IMR-90 (cell line): Measurements from ENCODE around the gene PRKD1. TPM values are rescaled to one million over a fixed set of nuclear protein-coding genes. Genes with fewer than 3 reads are reported as not detected.

Experiments
- ATAC-seq: fragments of 200-7000 bp; cut with Tn5 transposase; 2 replicates; pipeline ENCODE4 v1.9.1; 2020; ENCODE audit warnings: low read depth, mild to moderate bottlenecking, moderate library complexity
- BruUV-seq: library from RNA; stranded (reverse); fragments of 400-500 nt; replicated peaks from 2 replicates; lab custom pipeline; 2021; lab: Mats Ljungman, UMichigan
- CTCF ChIA-PET: fragments of 300-600 bp; formaldehyde crosslinking; extraction: SDS; loops from one replicate; lab custom pipeline; 2021; ENCODE audit warnings: antibody characterized with exemption; lab: Yijun Ruan, JAX
- POLR2A ChIA-PET: fragments of 300-600 bp; sonication (Branson Sonifier 250); formaldehyde crosslinking; loops from one replicate; lab custom pipeline; 2022; ENCODE audit warnings: antibody characterized with exemption; ENCODE audit not compliant: unreplicated experiment; lab: Charles Lee
- DNase-seq: peaks from one replicate; pipeline ENCODE4 v3.0.0; 2013
- H2AFZ ChIP-seq: replicated peaks from 2 replicates; pipeline ENCODE3; 2013; ENCODE audit warnings: low read length, mild to moderate bottlenecking; ENCODE audit not compliant: poor library complexity
- H2AK5ac ChIP-seq: 2 replicates; pipeline ENCODE4 v1.6.1; 2013; ENCODE audit warnings: low read depth, low read length, inconsistent platforms
- H2AK9ac ChIP-seq: replicated peaks from 2 replicates; pipeline ENCODE3; 2013; ENCODE audit warnings: mild to moderate bottlenecking, low read depth, low read length, moderate library complexity; ENCODE audit not compliant: poor library complexity
- H2BK120ac ChIP-seq: 2 replicates; pipeline ENCODE4 v1.6.1; 2013; ENCODE audit warnings: low read depth, low read length, inconsistent platforms
- H2BK15ac ChIP-seq: 3 replicates; pipeline ENCODE4 v1.6.1; 2013; ENCODE audit warnings: low read depth, low read length, inconsistent platforms
- H2BK20ac ChIP-seq: 2 replicates; pipeline ENCODE4 v1.6.1; 2013; ENCODE audit warnings: low read depth, mild to moderate bottlenecking, inconsistent platforms, low read length, moderate library complexity
- H2BK5ac ChIP-seq: 2 replicates; pipeline ENCODE4 v1.6.1; 2013; ENCODE audit warnings: mild to moderate bottlenecking, low read depth, low read length, inconsistent platforms; ENCODE audit not compliant: poor library complexity, severe bottlenecking
- H3K14ac ChIP-seq: replicated peaks from 2 replicates; pipeline ENCODE4 v1.6.1; 2013; ENCODE audit warnings: low read depth, low read length, inconsistent platforms
- H3K18ac ChIP-seq: 2 replicates; pipeline ENCODE4 v1.6.1; 2013; ENCODE audit warnings: low read depth, low read length, control low read depth
- H3K23ac ChIP-seq: 2 replicates; pipeline ENCODE4 v1.6.1; 2013; ENCODE audit warnings: low read depth, low read length, inconsistent platforms
- H3K27ac ChIP-seq: 2 replicates; pipeline ENCODE4 v1.5.1; 2013; ENCODE audit warnings: mild to moderate bottlenecking, control low read depth, low read length; ENCODE audit not compliant: insufficient read depth
- H3K27me3 ChIP-seq: 2 replicates; pipeline ENCODE4 v1.6.1; 2013; ENCODE audit warnings: low read length; ENCODE audit not compliant: control insufficient read depth, insufficient read depth
- H3K36me3 ChIP-seq: 2 replicates; pipeline ENCODE4 v1.6.1; 2013; ENCODE audit warnings: low read length, mixed read lengths; ENCODE audit not compliant: control insufficient read depth, insufficient read depth
- H3K4ac ChIP-seq: 2 replicates; pipeline ENCODE4 v1.6.1; 2013; ENCODE audit warnings: low read depth, low read length, inconsistent platforms
- H3K4me1 ChIP-seq: 2 replicates; pipeline ENCODE4 v1.6.1; 2013; ENCODE audit warnings: low read length, mixed read lengths; ENCODE audit not compliant: control insufficient read depth, insufficient read depth
- H3K4me2 ChIP-seq: 2 replicates; pipeline ENCODE4 v1.6.1; 2013; ENCODE audit warnings: low read depth, mild to moderate bottlenecking, control low read depth, low read length, moderate library complexity
- H3K4me3 ChIP-seq: 2 replicates; pipeline ENCODE4 v1.5.1; 2013; ENCODE audit warnings: low read depth, mild to moderate bottlenecking, control low read depth, low read length, moderate library complexity; ENCODE audit not compliant: insufficient read depth
- H3K56ac ChIP-seq: 2 replicates; pipeline ENCODE4 v1.6.1; 2013; ENCODE audit warnings: low read length, inconsistent platforms; ENCODE audit not compliant: insufficient read depth; ENCODE audit errors: extremely low read depth
- H3K79me1 ChIP-seq, 2 experiments: 2 replicates each; pipeline ENCODE4 v1.6.1; 2013; ENCODE audit warnings: low read length in 2 of 2, inconsistent platforms in 1 of 2, low read depth in 1 of 2
- H3K9ac ChIP-seq: 2 replicates; pipeline ENCODE4 v1.6.1; 2013; ENCODE audit warnings: low read depth, low read length, control low read depth
- H3K9me1 ChIP-seq: 2 replicates; pipeline ENCODE4 v1.6.1; 2013; ENCODE audit warnings: low read length, inconsistent platforms; ENCODE audit not compliant: insufficient read depth
- H3K9me3 ChIP-seq: 2 replicates; pipeline ENCODE4 v1.6.1; 2013; ENCODE audit warnings: low read length; ENCODE audit not compliant: control insufficient read depth, insufficient read depth
- H4K20me1 ChIP-seq: 2 replicates; pipeline ENCODE4 v1.6.1; 2013; ENCODE audit warnings: low read length, inconsistent platforms; ENCODE audit not compliant: insufficient read depth
- H4K5ac ChIP-seq: 2 replicates; pipeline ENCODE4 v1.6.1; 2013; ENCODE audit warnings: mild to moderate bottlenecking, low read depth, low read length, control low read depth
- H4K8ac ChIP-seq, 2 experiments: 2 replicates each; pipeline ENCODE4 v1.6.1; 2013; ENCODE audit warnings: low read depth in 2 of 2, low read length in 2 of 2, control low read depth in 1 of 2, inconsistent platforms in 1 of 2
- H4K91ac ChIP-seq: 2 replicates; pipeline ENCODE4 v1.6.1; 2013; ENCODE audit warnings: low read depth, low read length, inconsistent platforms; ENCODE audit not compliant: insufficient read depth
- BHLHE40 ChIP-seq: fragments of 150-350 bp; IDR thresholded peaks from 2 replicates; pipeline ENCODE4 v1.6.1; 2016; ENCODE audit warnings: mild to moderate bottlenecking, low read depth, low read length
- CEBPB ChIP-seq: IDR thresholded peaks from 2 replicates; pipeline ENCODE4 v1.6.1; 2012; ENCODE audit warnings: low read depth, low read length, improper control_type of control experiment
- CHD1 ChIP-seq: IDR thresholded peaks from 2 replicates; pipeline ENCODE4 v1.6.1; 2012; ENCODE audit warnings: low read depth, low read length, improper control_type of control experiment
- CTCF ChIP-seq: conservative IDR thresholded peaks from 2 replicates; pipeline ENCODE4 v1.5.1; 2012; ENCODE audit warnings: mild to moderate bottlenecking, low read depth, low read length, improper control_type of control experiment
- MAZ ChIP-seq: IDR thresholded peaks from 2 replicates; pipeline ENCODE4 v1.6.1; 2012; ENCODE audit warnings: low read depth, mild to moderate bottlenecking, low read length, improper control_type of control experiment, moderate library complexity, borderline replicate concordance
- MXI1 ChIP-seq: IDR thresholded peaks from 2 replicates; pipeline ENCODE4 v1.6.1; 2012; ENCODE audit warnings: low read depth, mild to moderate bottlenecking, low read length, moderate library complexity, borderline replicate concordance
- POLR2A ChIP-seq: IDR thresholded peaks from 2 replicates; pipeline ENCODE4 v1.6.1; 2012; ENCODE audit warnings: mild to moderate bottlenecking, low read depth, low read length
- RAD21 ChIP-seq: IDR thresholded peaks from 2 replicates; pipeline ENCODE4 v1.6.1; 2012; ENCODE audit warnings: low read length, improper control_type of control experiment
- RCOR1 ChIP-seq: IDR thresholded peaks from 2 replicates; pipeline ENCODE4 v1.6.1; 2012; ENCODE audit warnings: mild to moderate bottlenecking, low read length, improper control_type of control experiment; ENCODE audit not compliant: insufficient replicate concordance
- SMC3 ChIP-seq: fragments of 150-350 bp; IDR thresholded peaks from 2 replicates; pipeline ENCODE4 v1.6.1; 2016; ENCODE audit warnings: low read depth, mild to moderate bottlenecking, antibody characterized with exemption, low read length, moderate library complexity
- WGBS, 2 experiments: methylation state at CpG; one replicate each; pipeline versions ENCODE4 v1.1.5 to v1.1.7; 2013; ENCODE audit warnings: missing lambda C conversion rate in 2 of 2; ENCODE audit not compliant: insufficient read length in 1 of 2; ENCODE audit errors: extremely low coverage in 2 of 2; 5-methylcytosine and 5-hydroxymethylcytosine counted together
- dilution Hi-C: fragments of 300-500 bp; cut with HindIII; formaldehyde crosslinking; loops from one replicate; pipeline ENCODE4 v1.14.3; 2018; ENCODE audit warnings: low sequenced_read_pairs; ENCODE audit not compliant: unreplicated experiment
- in situ Hi-C: fragments of 300-500 bp; cut with MboI; formaldehyde crosslinking; loops from 3 replicates; pipeline ENCODE4 v1.14.3; 2019; ENCODE audit warnings: low sequenced_read_pairs, inconsistent platforms, mixed read lengths
- intact Hi-C: fragments of 100-400 bp; cut with micrococcal nuclease; formaldehyde crosslinking; loops from 2 replicates; pipeline ENCODE4 v1.10.0; 2022
- polyA plus RNA-seq, 3 experiments: library from polyadenylated mRNA; depleted of rRNA; stranded (reverse); fragments of >200 nt; gene quantifications; 2 replicates each; pipeline ENCODE4 v1.2.3, GENCODE V29; 2012; ENCODE audit warnings: low replicate concordance in 1 of 3
- total RNA-seq: library from RNA; depleted of rRNA; stranded (reverse); fragments of >200 nt; gene quantifications from 2 replicates; pipeline ENCODE4 v1.2.3, GENCODE V29; 2012
- TF ChIP-seq, protein P1 (sequence below): fragments of 150-350 bp; IDR thresholded peaks from 2 replicates; pipeline ENCODE4 v1.6.1; 2017; ENCODE audit warnings: mild to moderate bottlenecking, antibody characterized with exemption, low read length, low read depth
- TF ChIP-seq, protein P2 (sequence below): fragments of 150-350 bp; IDR thresholded peaks from 2 replicates; pipeline ENCODE4 v1.6.1; 2016; ENCODE audit warnings: low read depth, mild to moderate bottlenecking, low read length, moderate library complexity, borderline replicate concordance

The PRKD1 gene
- total and polyA plus RNA-seq, 2 of the 4 experiments (the other 2 are of a cell fraction): 12.9 to 14.2 TPM

DNA sequence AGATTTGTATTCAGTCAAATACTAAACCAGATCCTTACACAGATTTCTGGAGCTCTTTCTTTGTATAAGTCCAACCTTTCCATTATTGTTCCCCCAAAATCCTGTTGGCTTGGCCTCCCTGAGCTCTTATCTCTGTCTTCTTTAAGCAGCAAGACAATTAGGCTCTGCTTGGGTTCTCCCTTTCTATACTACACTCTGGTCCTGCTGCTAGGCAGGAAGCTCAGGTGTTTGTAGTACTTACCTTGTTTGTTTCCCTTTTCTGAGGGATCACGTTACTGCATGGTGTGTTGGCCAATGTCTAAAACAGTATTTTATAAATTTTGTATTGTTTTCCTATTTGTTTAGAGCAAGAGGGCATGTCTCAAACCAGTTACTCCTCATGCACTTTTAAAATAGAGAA is 192.9 kb downstream of the PRKD1 start:
- ATAC-seq (no peak), DNase-seq (no peak)
- ChIA-PET POLR2A (no interaction called here), CTCF (no interaction called here)
- H3K56ac ChIP-seq: no peak overlapping the region
- no peak overlapping the region for H3K9ac ChIP-seq
- intact Hi-C loops (no loop called here), dilution Hi-C loops (no loop called here), in situ Hi-C loops (no loop called here)
- H2BK15ac ChIP-seq: no peak overlapping the region
- no peak overlapping the region for H3K4me3 ChIP-seq
- no TSS peak for BruUV-seq
- no peaks in the 10 kb centered on the region for H3K36me3 ChIP-seq
- no peak overlapping the region for H2AK5ac ChIP-seq
- no peak overlapping the region for H2BK120ac ChIP-seq
- H2BK5ac ChIP-seq: no peak overlapping the region
- no peak overlapping the region; the same call in 1 of the 2 replicates for H3K18ac ChIP-seq
- H4K20me1 ChIP-seq: no peaks in the 10 kb centered on the region
- no peaks in the 10 kb centered on the region for H3K27me3 ChIP-seq
- H3K4ac ChIP-seq: no peak overlapping the region
- no peak overlapping the region for H4K91ac ChIP-seq
- H4K5ac ChIP-seq: no peak overlapping the region
- no peak overlapping the region for H3K27ac ChIP-seq
- H3K14ac ChIP-seq: no peak overlapping the region
- WGBS, 2 experiments: no CpG with 5 or more reads among the region's 1 CpG
- H2BK20ac ChIP-seq: no peak overlapping the region
- H3K23ac ChIP-seq: no peak overlapping the region
- H2AFZ ChIP-seq: no peak overlapping the region
- H3K79me1 ChIP-seq: peaks cover 5 to 15% of the 10 kb centered on the region in 2 experiments; a peak in 3 of 4 replicates
- H3K4me2 ChIP-seq: no peak overlapping the region
- TF ChIP-seq SMC3 (no peak), RCOR1 (no peak), BHLHE40 (no peak), CEBPB (no peak), MXI1 (no peak), CTCF (no peak), POLR2A (no peak), CHD1 (no peak), RAD21 (no peak), MAZ (no peak)
- TF ChIP-seq, protein P1, sequence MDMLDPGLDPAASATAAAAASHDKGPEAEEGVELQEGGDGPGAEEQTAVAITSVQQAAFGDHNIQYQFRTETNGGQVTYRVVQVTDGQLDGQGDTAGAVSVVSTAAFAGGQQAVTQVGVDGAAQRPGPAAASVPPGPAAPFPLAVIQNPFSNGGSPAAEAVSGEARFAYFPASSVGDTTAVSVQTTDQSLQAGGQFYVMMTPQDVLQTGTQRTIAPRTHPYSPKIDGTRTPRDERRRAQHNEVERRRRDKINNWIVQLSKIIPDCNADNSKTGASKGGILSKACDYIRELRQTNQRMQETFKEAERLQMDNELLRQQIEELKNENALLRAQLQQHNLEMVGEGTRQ: no peak
- TF ChIP-seq, protein P2, sequence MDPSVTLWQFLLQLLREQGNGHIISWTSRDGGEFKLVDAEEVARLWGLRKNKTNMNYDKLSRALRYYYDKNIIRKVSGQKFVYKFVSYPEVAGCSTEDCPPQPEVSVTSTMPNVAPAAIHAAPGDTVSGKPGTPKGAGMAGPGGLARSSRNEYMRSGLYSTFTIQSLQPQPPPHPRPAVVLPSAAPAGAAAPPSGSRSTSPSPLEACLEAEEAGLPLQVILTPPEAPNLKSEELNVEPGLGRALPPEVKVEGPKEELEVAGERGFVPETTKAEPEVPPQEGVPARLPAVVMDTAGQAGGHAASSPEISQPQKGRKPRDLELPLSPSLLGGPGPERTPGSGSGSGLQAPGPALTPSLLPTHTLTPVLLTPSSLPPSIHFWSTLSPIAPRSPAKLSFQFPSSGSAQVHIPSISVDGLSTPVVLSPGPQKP: no peak
- H3K9me3 ChIP-seq: no peaks in the 10 kb centered on the region
- H2AK9ac ChIP-seq: no peak overlapping the region
- H4K8ac ChIP-seq: no peak overlapping the region
- H3K4me1 ChIP-seq: no peaks in the 10 kb centered on the region; the same call in 1 of the 2 replicates
- no peaks in the 10 kb centered on the region for H3K9me1 ChIP-seq
